ENCODE measurements around the gene PLCXD3.

Gene PLCXD3

DNA sequence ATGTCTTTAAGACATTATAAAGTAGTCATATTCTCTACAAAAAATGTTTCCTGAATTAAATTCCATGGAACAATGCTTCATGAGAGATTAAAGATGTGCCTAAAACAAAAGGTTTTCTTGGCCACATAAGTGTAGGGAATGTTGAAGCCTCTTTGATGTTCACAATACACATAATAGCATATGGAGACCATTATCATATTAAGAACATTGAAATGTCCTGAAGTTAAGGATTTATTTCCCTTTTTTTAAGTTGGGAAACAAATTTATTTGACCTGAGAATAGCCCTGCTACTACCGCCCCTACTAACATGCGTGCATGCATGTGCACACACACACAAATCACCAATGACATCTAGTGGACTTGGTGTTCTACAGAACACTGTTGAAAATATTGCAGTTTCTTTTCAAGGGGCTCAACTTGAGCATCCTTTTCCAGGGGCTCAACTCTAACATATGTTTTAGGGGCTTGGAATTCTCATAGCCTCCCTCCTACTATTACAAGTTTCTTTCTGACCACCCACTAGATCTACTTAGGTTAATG lies 172.2 kb downstream of the PLCXD3 start:
- H3K4me3 ChIP-seq (ENCODE audit: low read depth, low read length), result no peak overlapping the region
- H3K36me3 ChIP-seq (ENCODE audit: control insufficient read depth in 2 of 2, insufficient read depth in 1 of 2, low read length in 2 of 2), result no peaks in the 10 kb centered on the region
- H3K4me1 ChIP-seq (ENCODE audit: control insufficient read depth, insufficient read depth, low read length), result no peaks in the 10 kb centered on the region
- ChIA-PET CTCF (no interaction called here), POLR2A (no interaction called here)
- TF ChIP-seq ZFHX2 (tag by site-specific recombination; conservative IDR thresholded peaks at IDR 0.05), result no peak
- TF ChIP-seq MEIS1 (CRISPR knock-in tag; IDR thresholded peaks at IDR 0.05; ENCODE audit: borderline replicate concordance), result no peak
- H3K9me3 ChIP-seq (ENCODE audit: control insufficient read depth, insufficient read depth, low read depth, low read length), result no peaks in the 10 kb centered on the region
- H3K27ac ChIP-seq (ENCODE audit: extremely low read depth, low read depth, low read length), result no peak overlapping the region

DNA sequence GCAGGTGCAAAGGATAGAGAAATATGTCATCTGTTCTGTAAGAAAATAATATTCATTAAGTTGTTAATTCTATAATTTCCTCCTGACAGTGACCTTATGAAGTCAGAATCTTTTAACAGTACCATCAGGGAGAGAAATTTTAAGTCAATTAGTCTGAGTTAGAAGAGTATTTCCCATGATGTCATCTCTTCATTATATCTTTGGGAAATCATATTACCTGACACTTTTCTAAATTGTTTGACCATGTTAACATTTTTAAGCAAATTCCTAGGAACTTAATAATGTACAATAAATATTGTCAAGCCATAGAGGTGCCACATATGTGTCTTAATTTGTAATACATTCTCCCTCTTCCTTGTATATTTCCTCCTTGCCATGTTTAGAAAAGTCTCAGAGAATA lies 172.7 kb downstream of the PLCXD3 start:
- ChIA-PET CTCF (no interaction called here), POLR2A (no interaction called here)
- H3K9me3 ChIP-seq (ENCODE audit: control insufficient read depth, insufficient read depth, low read depth, low read length), result no peaks in the 10 kb centered on the region
- TF ChIP-seq ZNF146 (tag by site-specific recombination; IDR thresholded peaks at IDR 0.05), result no peak
- TF ChIP-seq, protein P1, sequence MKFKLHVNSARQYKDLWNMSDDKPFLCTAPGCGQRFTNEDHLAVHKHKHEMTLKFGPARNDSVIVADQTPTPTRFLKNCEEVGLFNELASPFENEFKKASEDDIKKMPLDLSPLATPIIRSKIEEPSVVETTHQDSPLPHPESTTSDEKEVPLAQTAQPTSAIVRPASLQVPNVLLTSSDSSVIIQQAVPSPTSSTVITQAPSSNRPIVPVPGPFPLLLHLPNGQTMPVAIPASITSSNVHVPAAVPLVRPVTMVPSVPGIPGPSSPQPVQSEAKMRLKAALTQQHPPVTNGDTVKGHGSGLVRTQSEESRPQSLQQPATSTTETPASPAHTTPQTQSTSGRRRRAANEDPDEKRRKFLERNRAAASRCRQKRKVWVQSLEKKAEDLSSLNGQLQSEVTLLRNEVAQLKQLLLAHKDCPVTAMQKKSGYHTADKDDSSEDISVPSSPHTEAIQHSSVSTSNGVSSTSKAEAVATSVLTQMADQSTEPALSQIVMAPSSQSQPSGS (tag by site-specific recombination; IDR thresholded peaks at IDR 0.05; ENCODE audit: low read depth), result peak; percentile 10; the same call in 1 of the 2 replicates
- H3K36me3 ChIP-seq (ENCODE audit: control insufficient read depth in 2 of 2, insufficient read depth in 1 of 2, low read length in 2 of 2), result no peaks in the 10 kb centered on the region
- H3K4me3 ChIP-seq (ENCODE audit: low read depth, low read length), result no peak overlapping the region
- H3K4me1 ChIP-seq (ENCODE audit: control insufficient read depth, insufficient read depth, low read length), result no peaks in the 10 kb centered on the region
- H3K27ac ChIP-seq (ENCODE audit: extremely low read depth, low read depth, low read length), result no peak overlapping the region

DNA sequence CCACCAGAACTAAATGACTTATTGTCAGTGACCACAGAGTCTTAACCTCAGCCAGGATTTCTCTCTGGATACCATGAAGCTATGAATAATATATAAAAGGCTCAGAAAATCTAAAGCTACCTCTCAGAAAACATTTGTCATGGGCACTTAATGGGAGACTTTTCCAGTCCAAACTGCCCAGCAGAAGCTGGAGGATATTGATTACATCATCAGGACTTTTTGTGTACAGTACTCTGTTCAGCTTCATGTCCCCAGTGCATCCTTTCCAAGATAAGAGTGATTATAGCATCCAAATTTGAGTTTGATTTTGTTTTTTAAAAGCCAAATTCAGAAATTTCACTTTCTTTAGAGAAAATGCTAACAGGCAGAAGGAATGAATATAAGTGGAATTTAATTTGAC lies 173.2 kb downstream of the PLCXD3 start:
- ChIA-PET POLR2A (no interaction called here), CTCF (no interaction called here)
- H3K36me3 ChIP-seq (ENCODE audit: control insufficient read depth in 2 of 2, insufficient read depth in 1 of 2, low read length in 2 of 2), result no peaks in the 10 kb centered on the region
- no peaks in the 10 kb centered on the region for H3K9me3 ChIP-seq (ENCODE audit: control insufficient read depth, insufficient read depth, low read depth, low read length)
- no peaks in the 10 kb centered on the region for H3K4me1 ChIP-seq (ENCODE audit: control insufficient read depth, insufficient read depth, low read length)
- H3K4me3 ChIP-seq (ENCODE audit: low read depth, low read length), result no peak overlapping the region
- H3K27ac ChIP-seq (ENCODE audit: extremely low read depth, low read depth, low read length), result no peak overlapping the region
- TF ChIP-seq, protein P2, sequence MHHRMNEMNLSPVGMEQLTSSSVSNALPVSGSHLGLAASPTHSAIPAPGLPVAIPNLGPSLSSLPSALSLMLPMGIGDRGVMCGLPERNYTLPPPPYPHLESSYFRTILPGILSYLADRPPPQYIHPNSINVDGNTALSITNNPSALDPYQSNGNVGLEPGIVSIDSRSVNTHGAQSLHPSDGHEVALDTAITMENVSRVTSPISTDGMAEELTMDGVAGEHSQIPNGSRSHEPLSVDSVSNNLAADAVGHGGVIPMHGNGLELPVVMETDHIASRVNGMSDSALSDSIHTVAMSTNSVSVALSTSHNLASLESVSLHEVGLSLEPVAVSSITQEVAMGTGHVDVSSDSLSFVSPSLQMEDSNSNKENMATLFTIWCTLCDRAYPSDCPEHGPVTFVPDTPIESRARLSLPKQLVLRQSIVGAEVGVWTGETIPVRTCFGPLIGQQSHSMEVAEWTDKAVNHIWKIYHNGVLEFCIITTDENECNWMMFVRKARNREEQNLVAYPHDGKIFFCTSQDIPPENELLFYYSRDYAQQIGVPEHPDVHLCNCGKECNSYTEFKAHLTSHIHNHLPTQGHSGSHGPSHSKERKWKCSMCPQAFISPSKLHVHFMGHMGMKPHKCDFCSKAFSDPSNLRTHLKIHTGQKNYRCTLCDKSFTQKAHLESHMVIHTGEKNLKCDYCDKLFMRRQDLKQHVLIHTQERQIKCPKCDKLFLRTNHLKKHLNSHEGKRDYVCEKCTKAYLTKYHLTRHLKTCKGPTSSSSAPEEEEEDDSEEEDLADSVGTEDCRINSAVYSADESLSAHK (tag by site-specific recombination; IDR thresholded peaks at IDR 0.05), result no peak
- TF ChIP-seq YY2 (tag by site-specific recombination; IDR thresholded peaks at IDR 0.05) (no peak), ZNF610 (tag by site-specific recombination; IDR thresholded peaks at IDR 0.05; ENCODE audit: borderline replicate concordance) (no peak), WT1 (tag by site-specific recombination; IDR thresholded peaks at IDR 0.05) (no peak), GLIS1 (tag by site-specific recombination; IDR thresholded peaks at IDR 0.05) (no peak), ZNF23 (tag by site-specific recombination; IDR thresholded peaks at IDR 0.05; ENCODE audit: borderline replicate concordance) (no peak), TRIM28 (IDR thresholded peaks at IDR 0.05; ENCODE audit: borderline replicate concordance, low read length) (no peak), ZNF112 (tag by site-specific recombination; IDR thresholded peaks at IDR 0.05) (no peak), ZNF302 (tag by site-specific recombination; IDR thresholded peaks at IDR 0.05; ENCODE audit: low read depth) (no peak), ZNF768 (tag by site-specific recombination; IDR thresholded peaks at IDR 0.05) (no peak), GLIS2 (tag by site-specific recombination; IDR thresholded peaks at IDR 0.05) (no peak), ZBTB17 (tag by site-specific recombination; IDR thresholded peaks at IDR 0.05) (no peak), BCL11B (tag by site-specific recombination; IDR thresholded peaks at IDR 0.05; ENCODE audit: low read depth) (no peak), ZNF426 (tag by site-specific recombination; IDR thresholded peaks at IDR 0.05) (no peak), ZNF670 (tag by site-specific recombination; IDR thresholded peaks at IDR 0.05; ENCODE audit: low read depth) (no peak), ZNF600 (tag by site-specific recombination; IDR thresholded peaks at IDR 0.05) (no peak)
- TF ChIP-seq, protein P3, sequence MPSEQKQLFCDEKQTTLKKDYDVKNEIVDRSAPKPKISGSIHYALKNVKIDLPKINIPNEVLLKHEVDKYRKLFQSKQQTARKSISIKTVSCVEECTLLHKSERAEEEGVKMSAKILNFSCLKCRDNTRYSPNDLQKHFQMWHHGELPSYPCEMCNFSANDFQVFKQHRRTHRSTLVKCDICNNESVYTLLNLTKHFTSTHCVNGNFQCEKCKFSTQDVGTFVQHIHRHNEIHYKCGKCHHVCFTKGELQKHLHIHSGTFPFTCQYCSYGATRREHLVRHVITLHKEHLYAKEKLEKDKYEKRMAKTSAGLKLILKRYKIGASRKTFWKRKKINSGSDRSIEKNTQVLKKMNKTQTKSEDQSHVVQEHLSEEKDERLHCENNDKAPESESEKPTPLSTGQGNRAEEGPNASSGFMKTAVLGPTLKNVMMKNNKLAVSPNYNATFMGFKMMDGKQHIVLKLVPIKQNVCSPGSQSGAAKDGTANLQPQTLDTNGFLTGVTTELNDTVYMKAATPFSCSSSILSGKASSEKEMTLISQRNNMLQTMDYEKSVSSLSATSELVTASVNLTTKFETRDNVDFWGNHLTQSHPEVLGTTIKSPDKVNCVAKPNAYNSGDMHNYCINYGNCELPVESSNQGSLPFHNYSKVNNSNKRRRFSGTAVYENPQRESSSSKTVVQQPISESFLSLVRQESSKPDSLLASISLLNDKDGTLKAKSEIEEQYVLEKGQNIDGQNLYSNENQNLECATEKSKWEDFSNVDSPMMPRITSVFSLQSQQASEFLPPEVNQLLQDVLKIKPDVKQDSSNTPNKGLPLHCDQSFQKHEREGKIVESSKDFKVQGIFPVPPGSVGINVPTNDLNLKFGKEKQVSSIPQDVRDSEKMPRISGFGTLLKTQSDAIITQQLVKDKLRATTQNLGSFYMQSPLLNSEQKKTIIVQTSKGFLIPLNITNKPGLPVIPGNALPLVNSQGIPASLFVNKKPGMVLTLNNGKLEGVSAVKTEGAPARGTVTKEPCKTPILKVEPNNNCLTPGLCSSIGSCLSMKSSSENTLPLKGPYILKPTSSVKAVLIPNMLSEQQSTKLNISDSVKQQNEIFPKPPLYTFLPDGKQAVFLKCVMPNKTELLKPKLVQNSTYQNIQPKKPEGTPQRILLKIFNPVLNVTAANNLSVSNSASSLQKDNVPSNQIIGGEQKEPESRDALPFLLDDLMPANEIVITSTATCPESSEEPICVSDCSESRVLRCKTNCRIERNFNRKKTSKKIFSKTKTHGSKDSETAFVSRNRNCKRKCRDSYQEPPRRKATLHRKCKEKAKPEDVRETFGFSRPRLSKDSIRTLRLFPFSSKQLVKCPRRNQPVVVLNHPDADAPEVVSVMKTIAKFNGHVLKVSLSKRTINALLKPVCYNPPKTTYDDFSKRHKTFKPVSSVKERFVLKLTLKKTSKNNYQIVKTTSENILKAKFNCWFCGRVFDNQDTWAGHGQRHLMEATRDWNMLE (tag by site-specific recombination; conservative IDR thresholded peaks at IDR 0.05; ENCODE audit: low read depth), result no peak
- TF ChIP-seq, protein P4, sequence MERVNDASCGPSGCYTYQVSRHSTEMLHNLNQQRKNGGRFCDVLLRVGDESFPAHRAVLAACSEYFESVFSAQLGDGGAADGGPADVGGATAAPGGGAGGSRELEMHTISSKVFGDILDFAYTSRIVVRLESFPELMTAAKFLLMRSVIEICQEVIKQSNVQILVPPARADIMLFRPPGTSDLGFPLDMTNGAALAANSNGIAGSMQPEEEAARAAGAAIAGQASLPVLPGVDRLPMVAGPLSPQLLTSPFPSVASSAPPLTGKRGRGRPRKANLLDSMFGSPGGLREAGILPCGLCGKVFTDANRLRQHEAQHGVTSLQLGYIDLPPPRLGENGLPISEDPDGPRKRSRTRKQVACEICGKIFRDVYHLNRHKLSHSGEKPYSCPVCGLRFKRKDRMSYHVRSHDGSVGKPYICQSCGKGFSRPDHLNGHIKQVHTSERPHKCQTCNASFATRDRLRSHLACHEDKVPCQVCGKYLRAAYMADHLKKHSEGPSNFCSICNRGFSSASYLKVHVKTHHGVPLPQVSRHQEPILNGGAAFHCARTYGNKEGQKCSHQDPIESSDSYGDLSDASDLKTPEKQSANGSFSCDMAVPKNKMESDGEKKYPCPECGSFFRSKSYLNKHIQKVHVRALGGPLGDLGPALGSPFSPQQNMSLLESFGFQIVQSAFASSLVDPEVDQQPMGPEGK (tag by site-specific recombination; IDR thresholded peaks at IDR 0.05), result no peak

Data from HEK293 (cell line).